Activated T-helper 2 cell treated with anti-CD3 and anti-CD28 coated beads, Interferon-gamma antibody, Interleukin-2, Interleukin-4, amounts not matched to agents 10 μg/mL and 5 μg/mL and 100 μg/mL, durations not matched to agents 14 hours and 24 hours and 36 hours (primary cell): ENCODE results near the gene WDR43. TPM values are rescaled to one million over a fixed set of nuclear protein-coding genes. Genes with fewer than 3 reads are reported as not detected.

Experiments used
- DNase-seq: peaks from one replicate; pipeline ENCODE4 v3.0.0; 2021; ENCODE audit warnings: low spot score
- H3K27ac Mint-ChIP-seq: one replicate; pipeline ENCODE4 v1.8.0; 2021; ENCODE audit warnings: mixed read lengths
- H3K27me3 Mint-ChIP-seq: one replicate; pipeline ENCODE4 v1.8.0; 2021; ENCODE audit warnings: low read depth, mixed read lengths
- H3K36me3 Mint-ChIP-seq: one replicate; pipeline ENCODE4 v1.8.0; 2021; ENCODE audit warnings: low read depth, mixed read lengths
- H3K4me1 Mint-ChIP-seq: one replicate; pipeline ENCODE4 v1.8.0; 2021; ENCODE audit warnings: low read depth, mixed read lengths
- H3K4me3 Mint-ChIP-seq: one replicate; pipeline ENCODE4 v1.8.0; 2021; ENCODE audit warnings: low read depth, mild to moderate bottlenecking, moderate library complexity, mixed read lengths
- H3K9me3 Mint-ChIP-seq: one replicate; pipeline ENCODE4 v1.8.0; 2021; ENCODE audit warnings: mixed read lengths
- intact Hi-C: fragments of 100-400 bp; cut with micrococcal nuclease; formaldehyde crosslinking; loops from one replicate; pipeline ENCODE4 v1.15.1; 2023
- total RNA-seq: library from RNA; stranded (reverse); gene quantifications from 2 replicates; pipeline ENCODE4 v1.2.3, GENCODE V29; 2022

Gene WDR43
- total RNA-seq, 1 donor from 2014 or later = 128 TPM

DNA sequence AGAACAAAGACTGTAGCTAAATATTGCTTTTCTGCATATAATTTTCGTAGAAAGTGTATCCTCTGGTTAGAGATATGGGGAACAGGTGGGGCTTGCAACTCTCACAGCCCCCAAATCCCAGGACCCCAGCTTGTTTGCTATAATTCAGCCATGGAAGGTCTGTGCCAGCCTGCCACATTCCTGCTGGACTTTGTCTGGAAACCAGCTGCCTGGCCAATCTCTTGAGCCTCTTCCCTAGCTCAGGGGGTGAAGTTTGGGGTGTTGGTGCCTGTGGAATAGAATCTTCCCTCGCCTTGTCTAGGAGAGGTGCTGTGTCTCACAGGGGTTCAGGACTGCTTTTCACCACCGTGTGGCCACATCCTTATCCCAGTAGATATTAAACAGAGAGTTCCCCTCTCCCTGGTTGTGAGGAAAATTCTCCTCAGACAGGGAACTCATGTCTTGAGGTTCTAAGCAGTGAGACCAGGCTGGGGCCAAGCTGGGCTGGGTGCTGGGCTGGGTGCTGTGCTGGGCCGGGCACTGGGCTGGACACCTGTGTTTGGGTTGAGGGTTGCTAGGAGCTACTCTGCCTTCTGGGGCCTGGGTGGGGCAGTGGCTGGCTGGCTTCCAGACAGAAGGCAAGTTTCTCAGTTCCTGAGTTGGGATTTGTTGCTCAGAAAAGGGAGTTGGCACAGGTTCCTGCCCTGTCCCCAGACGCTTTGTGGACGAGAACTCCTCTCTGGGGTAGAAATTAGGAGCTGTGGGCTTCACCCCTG is 98.9 kb downstream of the WDR43 start:
- intact Hi-C loops = no loop called here
- Mint-ChIP-seq H3K36me3 (no peaks in the 10 kb centered on the region), H3K27me3 (peaks cover 8% of the 10 kb centered on the region), H3K4me1 (no peaks in the 10 kb centered on the region), H3K27ac (no peak overlapping the region), H3K4me3 (no peak overlapping the region), H3K9me3 (no peaks in the 10 kb centered on the region)
- DNase-seq = no peak

- Mint-ChIP-seq H3K4me1 (no peaks in the 10 kb centered on the region), H3K27ac (no peak overlapping the region), H3K27me3 (peaks cover 8% of the 10 kb centered on the region), H3K4me3 (no peak overlapping the region), H3K9me3 (no peaks in the 10 kb centered on the region), H3K36me3 (no peaks in the 10 kb centered on the region)
- intact Hi-C loops = no loop called here
- DNase-seq = no peak
These were observed 99.6 kb downstream of the WDR43 start for GRCh38 chr2:28994074-28994473.

DNA sequence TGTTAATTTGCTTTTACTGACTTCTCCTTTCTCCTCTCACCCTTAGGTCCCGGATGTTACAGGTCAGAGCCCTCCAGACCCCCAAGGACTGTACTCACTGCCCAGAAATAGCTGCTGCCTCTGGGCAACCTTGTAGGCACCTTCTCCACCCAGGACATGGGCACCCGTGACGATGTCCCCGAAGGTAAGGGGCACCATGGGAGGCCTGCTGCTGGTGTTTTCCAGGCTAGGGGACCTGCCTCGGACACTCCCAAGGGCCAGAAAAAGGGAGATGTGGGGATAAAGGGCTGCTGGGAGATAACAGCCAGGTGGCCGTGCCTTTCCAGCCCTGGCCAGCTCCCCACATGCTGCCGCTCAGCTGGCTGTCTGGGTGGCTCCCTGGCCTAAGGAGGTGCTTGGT is 100.2 kb downstream of the WDR43 start:
- Mint-ChIP-seq H3K36me3 (no peaks in the 10 kb centered on the region), H3K4me3 (no peak overlapping the region), H3K27ac (no peak overlapping the region), H3K4me1 (no peaks in the 10 kb centered on the region), H3K9me3 (no peaks in the 10 kb centered on the region), H3K27me3 (peaks cover 8% of the 10 kb centered on the region)
- intact Hi-C loops = no loop called here
- DNase-seq = no peak

GRCh38 chr2:28995765-28996750 is 101.6 kb downstream of the WDR43 start:
- no peak for DNase-seq
- Mint-ChIP-seq H3K27ac (no peak overlapping the region), H3K27me3 (peaks cover 8% of the 10 kb centered on the region), H3K4me1 (peaks cover 10% of the 10 kb centered on the region), H3K36me3 (no peaks in the 10 kb centered on the region), H3K9me3 (no peaks in the 10 kb centered on the region), H3K4me3 (no peak overlapping the region)
- intact Hi-C loops = no loop called here

GRCh38 chr2:28997237-28997846 is 102.9 kb downstream of the WDR43 start:
- peaks cover 8% of the 10 kb centered on the region for H3K27me3 Mint-ChIP-seq
- H3K27ac Mint-ChIP-seq = no peak overlapping the region
- no peaks in the 10 kb centered on the region for H3K9me3 Mint-ChIP-seq
- peaks cover 15% of the 10 kb centered on the region for H3K4me1 Mint-ChIP-seq
- intact Hi-C loops = no loop called here
- no peaks in the 10 kb centered on the region for H3K36me3 Mint-ChIP-seq
- no peak for DNase-seq
- no peak overlapping the region for H3K4me3 Mint-ChIP-seq

Other genes starting within 250 kb of the WDR43 start
- gene PPP1CB, start 142.8 kb upstream of the WDR43 start, total RNA-seq = 253 and 272 TPM in 2 replicates
- gene SPDYA, start 83.8 kb upstream of the WDR43 start, total RNA-seq = 1.5 and 1.8 TPM in 2 replicates
- gene TRMT61B, start 24.4 kb upstream of the WDR43 start, total RNA-seq = 15.1 and 17.3 TPM in 2 replicates
- 3.0 and 4.0 TPM in 2 replicates for gene TOGARAM2, start 86.6 kb downstream of the WDR43 start, total RNA-seq
- not detected in 2 replicates for gene PCARE, start 179.9 kb downstream of the WDR43 start, total RNA-seq
- 21.5 and 21.8 TPM in 2 replicates for gene CLIP4, start 220.7 kb downstream of the WDR43 start, total RNA-seq